Endothelial cell of umbilical vein (primary cell): Measurements from ENCODE around the gene EHBP1L1. TPM values are rescaled to one million over a fixed set of nuclear protein-coding genes. Genes with fewer than 3 reads are reported as not detected.

Source experiments
- BruUV-seq: library from RNA; stranded (reverse); fragments of 400-500 nt; replicated peaks from 2 replicates; lab custom pipeline; 2021; lab: Mats Ljungman, UMichigan
- CTCF ChIA-PET: fragments of 300-600, 350-600 bp; sonication (Branson Sonifier 250); formaldehyde crosslinking; loops from one replicate; lab custom pipeline; 2021; ENCODE audit warnings: antibody characterized with exemption, inconsistent platforms; lab: Charles Lee
- POLR2A ChIA-PET: fragments of 300-600, 350-600 bp; sonication (Branson Sonifier 250); formaldehyde crosslinking; loops from one replicate; lab custom pipeline; 2021; ENCODE audit warnings: antibody characterized with exemption, inconsistent platforms; lab: Charles Lee
- DNase-seq: peaks from one replicate; pipeline ENCODE4 v3.0.0-alpha.2; 2011; ENCODE audit warnings: low read depth, low spot score
- FAIRE-seq: peaks from 2 replicates; lab custom pipeline; 2011; peaks lifted over from hg19 to GRCh38; lab: Jason Lieb, UNC
- H2AFZ ChIP-seq: 2 replicates; pipeline ENCODE4 v1.6.0; 2012; ENCODE audit warnings: low read depth, low read length, control low read depth, inconsistent platforms
- H3K27ac ChIP-seq: 2 replicates; pipeline ENCODE4 v1.5.1; 2011; ENCODE audit warnings: low read depth, mild to moderate bottlenecking, control low read depth, low read length, moderate library complexity; ENCODE audit not compliant: insufficient read depth
- H3K27me3 ChIP-seq, 2 experiments: 2 replicates each; pipeline versions ENCODE4 v1.6.0 to v1.6.1; 2011; ENCODE audit warnings: low read length in 2 of 2, mixed read lengths in 1 of 2; ENCODE audit not compliant: control insufficient read depth in 2 of 2, insufficient read depth in 2 of 2
- H3K36me3 ChIP-seq, 2 experiments: 2 replicates in 1 of 2; 3 replicates in 1 of 2; pipeline ENCODE4 v1.5.1; 2011; ENCODE audit warnings: low read length in 2 of 2, mild to moderate bottlenecking in 1 of 2, moderate library complexity in 1 of 2; ENCODE audit not compliant: control insufficient read depth in 2 of 2, insufficient read depth in 2 of 2; ENCODE audit errors: extremely low read depth in 1 of 2
- H3K4me1 ChIP-seq: 3 replicates; pipeline ENCODE4 v1.5.1; 2011; ENCODE audit warnings: mild to moderate bottlenecking, low read length; ENCODE audit not compliant: control insufficient read depth, insufficient read depth; ENCODE audit errors: extremely low read depth
- H3K4me2 ChIP-seq: 2 replicates; pipeline ENCODE4 v1.6.1; 2011; ENCODE audit warnings: low read length, control low read depth, mixed read lengths; ENCODE audit not compliant: insufficient read depth
- H3K4me3 ChIP-seq, 3 experiments: fragments of 200-600 bp in 1 of 3; sonication (generic), shearing (Covaris generic) in 1 of 3; replicated peaks in 1 of 3; 2 replicates each; pipeline ENCODE4 v1.5.1; 2011 to 2016; ENCODE audit warnings: control low read depth in 3 of 3, low read length in 3 of 3, mild to moderate bottlenecking in 2 of 3, inconsistent platforms in 1 of 3, low read depth in 1 of 3, moderate library complexity in 1 of 3; ENCODE audit not compliant: insufficient read depth in 1 of 3
- H3K79me2 ChIP-seq: 2 replicates; pipeline ENCODE4 v1.6.0; 2012; ENCODE audit warnings: low read length, inconsistent platforms; ENCODE audit not compliant: control insufficient read depth, insufficient read depth
- H3K9ac ChIP-seq: replicated peaks from 2 replicates; pipeline ENCODE3; 2011; ENCODE audit warnings: low read length, control low read depth; ENCODE audit not compliant: insufficient read depth; ENCODE audit errors: extremely low read depth
- H3K9me1 ChIP-seq: replicated peaks from 3 replicates; pipeline ENCODE4 v1.6.0; 2011; ENCODE audit warnings: mild to moderate bottlenecking, low read length; ENCODE audit not compliant: control insufficient read depth, insufficient read depth; ENCODE audit errors: extremely low read depth
- H3K9me3 ChIP-seq: replicated peaks from 2 replicates; pipeline ENCODE4 v1.5.1; 2012; ENCODE audit warnings: low read length, inconsistent platforms; ENCODE audit not compliant: control insufficient read depth, insufficient read depth
- H4K20me1 ChIP-seq: replicated peaks from 2 replicates; pipeline ENCODE3; 2011; ENCODE audit warnings: mild to moderate bottlenecking, low read length; ENCODE audit not compliant: control insufficient read depth, insufficient read depth; ENCODE audit errors: extremely low read depth
- EZH2 ChIP-seq: IDR thresholded peaks from 2 replicates; pipeline ENCODE4 v1.6.1; 2012; ENCODE audit warnings: borderline replicate concordance, low read depth, mild to moderate bottlenecking, moderate library complexity, low read length, inconsistent platforms; ENCODE audit not compliant: severe bottlenecking
- FOS ChIP-seq: IDR thresholded peaks from 2 replicates; pipeline ENCODE4 v1.6.1; 2011; ENCODE audit warnings: mild to moderate bottlenecking, low read length, moderate library complexity, borderline replicate concordance; ENCODE audit not compliant: insufficient read depth
- GATA2 ChIP-seq: IDR thresholded peaks from 2 replicates; pipeline ENCODE4 v1.7.0; 2011; ENCODE audit warnings: low read depth, mild to moderate bottlenecking, moderate library complexity, mixed read lengths, low read length; ENCODE audit not compliant: insufficient read length, insufficient read depth
- JUN ChIP-seq: IDR thresholded peaks from 2 replicates; pipeline ENCODE4 v1.6.1; 2011; ENCODE audit warnings: borderline replicate concordance, low read depth; ENCODE audit not compliant: insufficient read length, insufficient read depth
- MYC ChIP-seq: IDR thresholded peaks from one replicate; pipeline ENCODE4 v1.6.1; 2011; ENCODE audit warnings: mild to moderate bottlenecking, low read depth, low read length
- POLR2A ChIP-seq: IDR thresholded peaks from 2 replicates; pipeline ENCODE4 v1.6.1; 2012; ENCODE audit warnings: low read depth, mild to moderate bottlenecking, control low read depth, low read length
- POLR2AphosphoS5 ChIP-seq: IDR thresholded peaks from 2 replicates; pipeline ENCODE4 v1.6.1; 2012; ENCODE audit warnings: low read depth, mild to moderate bottlenecking, control low read depth, low read length, moderate library complexity; ENCODE audit not compliant: insufficient read depth
- dilution Hi-C: fragments of 300-500 bp; cut with MboI; formaldehyde crosslinking; loops from one replicate; pipeline ENCODE4 v1.15.0; 2019; ENCODE audit warnings: low sequenced_read_pairs; ENCODE audit not compliant: extremely low pct_ligation_motif_present
- intact Hi-C: fragments of 100-400 bp; cut with micrococcal nuclease; formaldehyde crosslinking; loops from one replicate; pipeline ENCODE4 v1.10.0; 2022
- polyA plus RNA-seq, 4 experiments: library from polyadenylated mRNA; depleted of rRNA in 3 of 4; stranded (reverse) in 3 of 4; unstranded in 1 of 4; fragments of >200 nt; gene quantifications; 2 replicates each; pipeline versions ENCODE4 v1.2.1 to v1.2.3, GENCODE V29; 2011 to 2012; ENCODE audit warnings: missing spikeins in 1 of 4
- total RNA-seq: library from RNA; stranded (reverse); gene quantifications from 2 replicates; pipeline ENCODE4 v1.2.3, GENCODE V29; 2021
- TF ChIP-seq, protein P1 (sequence below), 2 donors: IDR thresholded peaks; 1 replicate in 1 of 2; 2 replicates in 1 of 2; pipeline ENCODE4 v1.5.1; 2011; ENCODE audit warnings: low read length in 2 of 2, mild to moderate bottlenecking in 2 of 2, moderate library complexity in 2 of 2, control low read depth in 1 of 2, inconsistent platforms in 1 of 2, low read depth in 1 of 2; ENCODE audit not compliant: insufficient read depth in 1 of 2; ENCODE audit errors: extremely low read depth in 1 of 2
- TF ChIP-seq, protein P2 (sequence below): IDR thresholded peaks from 2 replicates; pipeline ENCODE4 v1.6.1; 2011; ENCODE audit not compliant: insufficient read depth, insufficient read length

EHBP1L1 gene
- total and polyA plus RNA-seq, 2 donors (not counting 3 experiments of a cell fraction or from before 2014, with no cell fraction given) = 12.7 to 19.7 TPM

DNA sequence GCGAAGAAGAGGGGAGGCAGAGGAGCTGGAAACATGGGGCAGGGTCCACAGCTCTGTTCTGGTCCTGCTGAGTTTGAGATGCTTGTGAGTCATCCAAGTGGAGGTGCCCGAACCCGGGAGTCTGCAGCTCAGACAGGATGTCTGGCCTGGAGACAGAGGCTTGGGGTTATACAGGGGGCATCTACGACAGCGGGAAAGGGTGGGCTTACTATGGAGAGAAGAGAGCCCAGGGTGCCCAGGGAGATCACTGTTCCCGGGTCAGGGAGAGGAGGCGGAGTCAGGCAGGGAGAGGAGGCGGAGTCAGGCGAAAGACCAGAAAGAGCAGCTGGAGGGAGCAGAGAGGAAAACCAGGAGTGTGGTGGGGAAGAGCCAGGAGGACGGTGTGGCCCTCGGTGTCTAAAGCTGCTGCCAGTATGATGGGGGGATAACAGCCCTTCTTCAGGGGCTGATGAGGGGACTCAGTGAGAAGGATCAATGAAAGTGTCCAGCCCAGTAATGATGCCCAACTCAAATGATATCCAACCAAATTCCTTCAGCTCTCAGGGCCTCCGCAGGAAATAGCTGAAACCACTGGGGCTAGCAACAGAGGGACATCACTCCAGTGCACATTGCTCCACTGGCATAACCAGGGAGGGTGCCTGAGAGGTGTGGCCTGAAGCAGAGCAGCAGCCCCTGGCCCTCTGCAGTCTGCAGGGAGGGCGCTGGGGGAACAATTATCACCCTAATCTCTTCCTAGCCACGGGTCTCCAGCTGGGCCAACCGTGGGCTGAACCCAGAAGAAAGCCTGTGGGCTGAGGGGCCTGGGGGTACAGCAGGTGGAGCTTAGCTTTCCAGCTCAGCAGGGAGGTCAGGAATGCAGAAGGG lies 15.1 kb upstream of the EHBP1L1 start:
- DNase-seq (peak; percentile 91), FAIRE-seq (peak; percentile 94)
- Histone ChIP-seq H3K36me3 (no peaks in the 10 kb centered on the region), H3K9me1 (no peaks in the 10 kb centered on the region), H3K27ac (peak overlapping the region; percentile 78), H4K20me1 (no peaks in the 10 kb centered on the region), H3K9ac (peak overlapping the region; percentile 57), H3K9me3 (no peaks in the 10 kb centered on the region), H3K79me2 (peaks cover 12% of the 10 kb centered on the region), H3K4me1 (peaks cover 54% of the 10 kb centered on the region), H3K27me3 (no peaks in the 10 kb centered on the region), H3K4me2 (peak overlapping the region; percentile 44), H2AFZ (peak overlapping the region; percentile 8), H3K4me3 (no peak overlapping the region)
- dilution Hi-C loops = no loop called here
- TF ChIP-seq POLR2AphosphoS5 (peak; percentile 18), EZH2 (no peak), FOS (peak; percentile 64), POLR2A (peak; percentile 58), JUN (peak; percentile 56), MYC (no peak), GATA2 (no peak)
- TF ChIP-seq, protein P1, sequence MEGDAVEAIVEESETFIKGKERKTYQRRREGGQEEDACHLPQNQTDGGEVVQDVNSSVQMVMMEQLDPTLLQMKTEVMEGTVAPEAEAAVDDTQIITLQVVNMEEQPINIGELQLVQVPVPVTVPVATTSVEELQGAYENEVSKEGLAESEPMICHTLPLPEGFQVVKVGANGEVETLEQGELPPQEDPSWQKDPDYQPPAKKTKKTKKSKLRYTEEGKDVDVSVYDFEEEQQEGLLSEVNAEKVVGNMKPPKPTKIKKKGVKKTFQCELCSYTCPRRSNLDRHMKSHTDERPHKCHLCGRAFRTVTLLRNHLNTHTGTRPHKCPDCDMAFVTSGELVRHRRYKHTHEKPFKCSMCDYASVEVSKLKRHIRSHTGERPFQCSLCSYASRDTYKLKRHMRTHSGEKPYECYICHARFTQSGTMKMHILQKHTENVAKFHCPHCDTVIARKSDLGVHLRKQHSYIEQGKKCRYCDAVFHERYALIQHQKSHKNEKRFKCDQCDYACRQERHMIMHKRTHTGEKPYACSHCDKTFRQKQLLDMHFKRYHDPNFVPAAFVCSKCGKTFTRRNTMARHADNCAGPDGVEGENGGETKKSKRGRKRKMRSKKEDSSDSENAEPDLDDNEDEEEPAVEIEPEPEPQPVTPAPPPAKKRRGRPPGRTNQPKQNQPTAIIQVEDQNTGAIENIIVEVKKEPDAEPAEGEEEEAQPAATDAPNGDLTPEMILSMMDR (IDR thresholded peaks at IDR 0.05; ENCODE audit: extremely low read depth in 1 of 2, insufficient read depth in 1 of 2, low read depth in 1 of 2, low read length in 2 of 2) = no peak
- TF ChIP-seq, protein P2, sequence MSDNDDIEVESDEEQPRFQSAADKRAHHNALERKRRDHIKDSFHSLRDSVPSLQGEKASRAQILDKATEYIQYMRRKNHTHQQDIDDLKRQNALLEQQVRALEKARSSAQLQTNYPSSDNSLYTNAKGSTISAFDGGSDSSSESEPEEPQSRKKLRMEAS = no peak
- CTCF ChIA-PET = interaction anchor here (0.8 to 4.3 kb wide), 10 partner anchors 9 to 54 kb away, joined by 3 to 54 read pairs (median 6); partner anchors contain the start of genes FAM89B, PCNX3 and ZNRD2
- POLR2A ChIA-PET = interaction anchor here (0.8 to 1.0 kb wide), 2 partner anchors 9 to 138 kb away, joined by 3 to 4 read pairs; partner anchors contain the start of genes NEAT1 and ZNRD2
- BruUV-seq = no TSS peak
- intact Hi-C loops = loop anchor here (1.0 to 2.0 kb wide), 3 partner anchors 10 to 20 kb away; partner anchors contain the start of gene ZNRD2
